ENCODE results near the gene GPLD1.
A peak's percentile ranks its signal among the peaks of the same experiment; 100 is the strongest.
"Not testable (repeated sequence)": the region's sequence is repeated elsewhere in the genome, so short reads cannot be mapped to it uniquely, and the experiment has no call there.

GPLD1 gene

DNA sequence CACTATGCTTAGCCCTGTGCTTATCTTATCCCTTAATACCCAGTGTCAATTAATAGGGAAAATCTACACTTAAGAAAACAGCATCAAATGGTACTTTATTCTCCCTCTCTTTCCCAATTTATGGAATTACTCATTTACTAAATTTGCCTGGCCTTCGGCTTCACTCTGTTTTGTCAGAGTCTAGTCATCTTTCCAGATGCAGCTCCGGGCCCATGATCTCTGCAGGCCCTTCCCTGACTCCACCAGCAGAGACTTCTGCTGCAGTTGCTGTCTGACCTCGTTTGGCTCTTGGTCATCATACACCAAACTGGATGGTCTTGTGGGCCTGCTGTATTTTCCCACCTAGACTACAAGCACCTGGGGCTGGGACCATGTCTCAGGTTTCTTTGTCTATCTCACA lies 59.3 kb downstream of the GPLD1 start:
- no peaks in the 10 kb centered on the region for H3K9me3 Mint-ChIP-seq
- peaks cover 17% of the 10 kb centered on the region for H3K4me1 Mint-ChIP-seq (ENCODE audit: low read depth)
- H3K4me3 Mint-ChIP-seq: no peak overlapping the region
- H3K27ac Mint-ChIP-seq: no peak overlapping the region
- H3K36me3 Mint-ChIP-seq (ENCODE audit: low read depth): peaks cover 11% of the 10 kb centered on the region
- intact Hi-C loops (cut with micrococcal nuclease): loop anchor here (5.0 kb wide), 1 partner anchor 262 kb away; no protein-coding TSS in a partner anchor
- H3K27me3 Mint-ChIP-seq: no peaks in the 10 kb centered on the region

DNA sequence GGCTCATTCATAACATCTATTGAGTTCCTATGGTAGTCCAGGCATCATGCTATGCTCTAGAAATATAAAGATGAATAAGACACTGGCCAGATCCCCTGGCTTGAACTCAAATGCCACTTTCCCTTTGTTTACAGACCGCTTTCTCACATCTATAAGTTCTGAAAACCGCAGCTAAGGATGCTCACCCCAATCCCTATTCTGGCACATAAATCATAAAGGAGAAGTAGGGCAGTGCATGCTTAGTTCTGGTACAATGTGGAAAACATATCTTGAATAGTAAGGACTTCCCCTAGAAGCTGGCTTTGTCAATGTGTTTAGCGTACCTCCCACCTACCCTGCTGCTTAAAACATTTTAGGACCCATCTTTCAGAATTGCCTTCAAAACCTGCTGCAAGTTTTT lies 60.2 kb downstream of the GPLD1 start:
- Mint-ChIP-seq H3K4me1 (ENCODE audit: low read depth) (peaks cover 17% of the 10 kb centered on the region), H3K27me3 (no peaks in the 10 kb centered on the region), H3K4me3 (no peak overlapping the region), H3K27ac (no peak overlapping the region), H3K36me3 (ENCODE audit: low read depth) (peaks cover 21% of the 10 kb centered on the region), H3K9me3 (no peaks in the 10 kb centered on the region)
- intact Hi-C loops (cut with micrococcal nuclease): no loop called here

DNA sequence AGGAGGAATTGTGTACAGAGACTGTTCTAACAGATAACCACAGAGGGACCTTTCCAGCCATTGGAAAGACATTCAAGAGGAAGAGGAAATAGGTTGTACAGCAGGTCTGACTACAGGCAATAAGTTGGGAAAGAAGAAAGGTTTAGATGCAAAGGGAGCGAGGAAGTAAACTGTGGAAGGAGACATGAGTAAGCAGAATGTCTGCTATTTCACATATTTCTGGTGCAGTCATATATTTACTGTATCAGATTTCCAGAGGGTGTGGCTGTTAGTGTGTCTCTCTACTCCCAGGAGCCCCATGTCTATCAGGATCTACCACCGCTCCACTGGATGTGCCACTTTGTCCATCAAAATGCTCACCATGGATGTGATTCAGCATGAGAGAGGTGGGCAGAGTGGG lies 60.8 kb downstream of the GPLD1 start:
- Mint-ChIP-seq H3K27ac (no peak overlapping the region), H3K9me3 (no peaks in the 10 kb centered on the region), H3K36me3 (ENCODE audit: low read depth) (peaks cover 23% of the 10 kb centered on the region), H3K4me3 (no peak overlapping the region), H3K27me3 (no peaks in the 10 kb centered on the region), H3K4me1 (ENCODE audit: low read depth) (peaks cover 17% of the 10 kb centered on the region)
- intact Hi-C loops (cut with micrococcal nuclease): no loop called here

DNA sequence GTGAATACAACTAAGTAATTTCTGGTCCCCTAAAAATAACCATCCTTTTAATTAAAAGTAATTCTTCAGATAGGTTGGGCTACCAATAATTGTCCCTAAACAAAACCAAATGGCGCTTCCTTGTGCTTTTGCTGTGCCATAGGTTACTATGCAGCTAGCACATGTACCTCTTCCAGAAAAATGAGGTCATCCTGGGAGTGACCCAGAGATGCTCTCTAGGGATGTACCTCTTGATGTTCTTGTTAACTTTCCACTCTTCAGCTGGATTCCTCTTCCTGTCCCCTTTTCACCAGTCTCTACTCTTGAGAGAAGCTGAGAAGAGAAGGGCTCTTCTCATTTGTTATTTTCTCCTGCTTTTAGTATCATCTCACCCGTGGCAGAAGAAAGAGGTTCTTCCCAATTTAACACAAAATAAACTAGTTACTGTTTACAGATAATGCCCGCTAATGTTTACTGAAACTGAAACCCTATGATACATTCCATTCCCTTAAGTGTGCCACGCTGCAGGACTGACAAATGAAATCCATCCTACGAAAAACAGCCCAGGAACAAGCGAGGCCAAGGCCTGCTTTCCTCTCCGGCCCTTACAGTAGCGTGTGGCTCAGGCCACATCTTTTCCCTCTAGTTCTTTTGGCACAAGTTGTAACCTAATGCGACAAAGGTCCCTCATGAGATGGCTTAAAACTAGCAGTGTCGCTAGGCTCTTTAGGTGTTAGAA lies 62.5 kb downstream of the GPLD1 start:
- Mint-ChIP-seq H3K36me3 (ENCODE audit: low read depth) (peaks cover 37% of the 10 kb centered on the region), H3K4me3 (no peak overlapping the region), H3K4me1 (ENCODE audit: low read depth) (peaks cover 17% of the 10 kb centered on the region), H3K27me3 (no peaks in the 10 kb centered on the region), H3K9me3 (no peaks in the 10 kb centered on the region), H3K27ac (no peak overlapping the region)
- intact Hi-C loops (cut with micrococcal nuclease): no loop called here

DNA sequence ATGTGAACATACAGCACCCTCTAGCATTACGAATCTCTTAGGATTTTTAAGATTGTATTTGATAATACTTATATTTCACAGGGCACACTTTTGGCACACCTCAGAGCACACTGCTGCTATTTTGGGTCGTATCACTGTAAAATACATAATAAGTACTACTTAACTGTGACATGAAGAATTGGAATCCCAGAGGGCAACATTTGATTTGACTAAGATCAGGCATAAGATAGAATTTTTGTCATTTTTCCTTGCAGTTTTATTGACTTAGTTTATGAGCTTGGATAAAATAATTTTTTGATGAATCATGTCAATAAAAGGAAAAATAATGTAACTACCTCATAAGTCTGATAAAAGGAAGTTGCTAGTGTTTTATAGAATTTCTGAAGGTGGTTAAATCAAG lies 64.3 kb downstream of the GPLD1 start:
- Mint-ChIP-seq H3K36me3 (ENCODE audit: low read depth) (peaks cover 55% of the 10 kb centered on the region), H3K27me3 (no peaks in the 10 kb centered on the region), H3K9me3 (no peaks in the 10 kb centered on the region), H3K4me3 (no peak overlapping the region), H3K4me1 (ENCODE audit: low read depth) (peaks cover 24% of the 10 kb centered on the region), H3K27ac (no peak overlapping the region)
- intact Hi-C loops (cut with micrococcal nuclease): no loop called here

DNA sequence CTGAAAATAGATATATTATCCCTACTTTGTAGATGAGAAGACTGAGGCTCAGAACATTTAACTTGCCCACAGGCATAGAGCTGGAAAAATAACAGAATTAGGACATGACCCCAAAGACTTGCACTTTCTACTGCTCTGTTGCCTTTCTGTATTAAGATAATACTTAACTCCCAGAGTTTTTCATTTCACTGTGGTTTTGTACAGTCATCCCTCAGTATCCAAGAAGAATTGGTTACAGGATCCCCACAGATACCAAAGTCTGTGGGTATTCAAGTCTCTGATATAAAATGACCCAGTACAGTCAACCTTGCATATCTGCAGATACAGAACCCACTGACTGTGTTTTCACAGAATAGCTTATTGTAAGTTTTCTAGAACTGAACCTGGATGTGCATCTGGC lies 69.9 kb downstream of the GPLD1 start:
- Mint-ChIP-seq H3K4me1 (ENCODE audit: low read depth) (peaks cover 10% of the 10 kb centered on the region), H3K4me3 (no peak overlapping the region), H3K9me3 (no peaks in the 10 kb centered on the region), H3K36me3 (ENCODE audit: low read depth) (peaks cover 89% of the 10 kb centered on the region), H3K27me3 (no peaks in the 10 kb centered on the region), H3K27ac (no peak overlapping the region)
- intact Hi-C loops (cut with micrococcal nuclease): no loop called here

DNA sequence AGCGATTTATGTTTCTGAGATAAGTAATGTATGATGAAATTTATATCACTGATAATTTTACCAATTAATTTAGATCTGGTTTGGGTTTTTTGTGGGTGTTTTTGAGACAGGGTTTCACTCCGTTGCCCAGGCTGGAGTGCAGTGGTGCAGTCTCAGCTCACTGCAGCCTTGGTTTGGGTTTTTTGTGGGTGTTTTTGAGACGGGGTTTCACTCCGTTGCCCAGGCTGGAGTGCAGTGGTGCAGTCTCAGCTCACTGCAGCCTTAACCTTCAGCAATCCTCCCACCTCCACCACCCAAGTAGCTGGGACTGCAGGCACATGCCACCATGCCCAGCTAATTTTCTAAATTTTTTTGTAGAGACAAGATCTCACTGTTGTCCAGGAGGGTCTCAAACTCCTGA lies 73.6 kb downstream of the GPLD1 start:
- Mint-ChIP-seq H3K4me3 (no peak overlapping the region), H3K4me1 (ENCODE audit: low read depth) (peaks cover 9% of the 10 kb centered on the region), H3K27ac (no peak overlapping the region), H3K36me3 (ENCODE audit: low read depth) (peaks cover 82% of the 10 kb centered on the region), H3K27me3 (no peaks in the 10 kb centered on the region), H3K9me3 (no peaks in the 10 kb centered on the region)
- intact Hi-C loops (cut with micrococcal nuclease): no loop called here

DNA sequence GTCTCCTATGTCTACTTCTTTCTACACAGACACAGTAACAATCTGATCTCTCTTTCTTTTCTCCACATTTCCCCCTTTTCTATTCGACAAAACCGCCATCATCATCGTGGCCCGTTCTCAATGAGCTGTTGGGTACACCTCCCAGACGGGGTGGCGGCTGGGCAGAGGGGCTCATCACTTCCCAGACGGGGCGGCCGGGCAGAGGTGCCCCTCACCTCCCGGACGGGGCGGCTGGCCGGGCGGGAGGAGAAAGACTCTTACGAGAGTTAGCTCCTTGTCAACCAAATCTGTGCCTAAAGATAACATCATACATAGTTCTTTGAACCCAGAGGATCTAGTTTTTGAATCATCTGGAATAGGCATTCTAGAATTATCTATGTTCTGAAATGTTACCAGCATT lies 74.8 kb downstream of the GPLD1 start:
- H3K4me3 Mint-ChIP-seq; H3K9me3 Mint-ChIP-seq; H3K4me1 Mint-ChIP-seq (ENCODE audit: low read depth); intact Hi-C loops (cut with micrococcal nuclease); H3K27me3 Mint-ChIP-seq; H3K27ac Mint-ChIP-seq: not testable (repeated sequence)
- peaks cover 79% of the 10 kb centered on the region for H3K36me3 Mint-ChIP-seq (ENCODE audit: low read depth)

DNA sequence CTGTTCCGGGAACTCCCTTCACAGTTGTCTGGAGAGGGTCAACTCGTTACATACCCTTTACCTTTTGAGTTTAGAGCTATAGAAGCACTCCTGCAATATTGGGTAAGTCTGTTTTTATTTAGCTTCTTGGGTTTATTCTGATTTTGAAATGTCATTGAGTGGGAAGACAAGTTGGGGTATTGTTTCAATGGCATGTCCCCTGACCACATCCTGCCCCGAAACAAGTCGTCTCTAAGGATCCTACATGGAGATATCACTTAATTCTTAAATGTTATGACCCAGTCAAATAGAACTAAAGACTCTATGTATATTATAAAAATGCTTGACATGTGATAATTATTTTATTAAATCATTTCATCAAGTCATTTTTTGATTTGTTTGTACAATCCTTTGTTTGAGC lies 77.1 kb downstream of the GPLD1 start:
- H3K4me1 Mint-ChIP-seq (ENCODE audit: low read depth): no peaks in the 10 kb centered on the region
- H3K36me3 Mint-ChIP-seq (ENCODE audit: low read depth): peaks cover 67% of the 10 kb centered on the region
- H3K9me3 Mint-ChIP-seq: no peaks in the 10 kb centered on the region
- no peak overlapping the region for H3K27ac Mint-ChIP-seq
- no peak overlapping the region for H3K4me3 Mint-ChIP-seq
- intact Hi-C loops (cut with micrococcal nuclease): no loop called here
- no peaks in the 10 kb centered on the region for H3K27me3 Mint-ChIP-seq

DNA sequence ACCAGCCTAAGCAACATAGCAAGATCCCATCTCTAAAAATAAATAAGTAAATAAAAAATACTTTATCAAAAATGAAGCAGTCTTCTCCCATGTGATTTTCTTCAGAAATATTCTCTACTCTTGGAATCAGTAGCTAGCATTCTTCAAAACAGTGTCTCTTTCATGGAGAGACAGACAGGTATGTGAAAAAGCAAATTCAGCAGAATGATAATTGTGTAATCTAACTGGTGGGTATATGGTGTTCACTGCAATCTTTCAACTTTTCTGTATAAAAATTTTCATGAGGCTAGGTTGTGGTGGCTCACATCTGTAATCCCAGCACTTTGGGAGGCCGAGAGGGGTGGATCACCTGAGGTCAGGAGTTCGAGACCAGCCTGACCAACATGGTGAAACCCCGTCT lies 78.8 kb downstream of the GPLD1 start:
- H3K36me3 Mint-ChIP-seq (ENCODE audit: low read depth): peaks cover 66% of the 10 kb centered on the region
- intact Hi-C loops (cut with micrococcal nuclease): no loop called here

DNA sequence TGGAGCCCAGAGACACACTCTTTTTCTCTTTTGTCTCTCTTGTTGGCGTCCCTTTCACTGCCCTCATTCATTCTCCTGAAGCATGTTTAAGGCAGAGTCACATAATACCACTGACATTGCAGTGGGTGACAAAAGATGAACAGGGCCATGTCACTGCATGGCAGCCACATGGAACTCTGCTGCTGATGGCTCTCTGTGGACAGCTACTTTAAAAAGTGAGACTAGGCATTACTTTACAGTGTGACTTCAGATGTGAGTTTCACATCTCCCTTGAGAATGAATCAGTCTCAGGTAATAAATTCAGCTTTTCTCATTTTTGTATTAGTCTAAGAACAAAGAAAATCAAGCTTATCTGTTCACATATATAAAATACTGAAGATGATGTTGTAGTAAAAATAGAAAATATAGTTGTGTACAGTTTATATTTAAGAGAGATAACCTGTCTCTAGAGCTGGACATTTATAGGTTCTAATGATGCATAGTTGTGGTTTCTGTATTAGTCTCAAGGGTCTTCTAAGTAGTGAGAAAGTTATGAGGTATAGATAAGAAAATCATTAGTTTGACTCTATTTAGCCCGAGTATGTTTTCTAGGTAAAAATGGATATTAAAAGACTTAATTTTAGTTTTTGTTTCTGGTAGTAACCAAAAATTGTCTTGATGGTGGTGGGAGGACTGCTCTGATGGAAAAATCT lies 80.5 kb downstream of the GPLD1 start:
- Mint-ChIP-seq H3K4me3 (no peak overlapping the region), H3K9me3 (no peaks in the 10 kb centered on the region), H3K27ac (no peak overlapping the region), H3K27me3 (no peaks in the 10 kb centered on the region), H3K36me3 (ENCODE audit: low read depth) (peaks cover 58% of the 10 kb centered on the region), H3K4me1 (ENCODE audit: low read depth) (peaks cover 2% of the 10 kb centered on the region)
- intact Hi-C loops (cut with micrococcal nuclease): no loop called here

More for the DNA sequence above, 78.8 kb downstream of the GPLD1 start:
- Mint-ChIP-seq H3K9me3 (no peaks in the 10 kb centered on the region), H3K27me3 (no peaks in the 10 kb centered on the region), H3K4me3 (no peak overlapping the region), H3K27ac (no peak overlapping the region), H3K4me1 (ENCODE audit: low read depth) (no peaks in the 10 kb centered on the region)

DNA sequence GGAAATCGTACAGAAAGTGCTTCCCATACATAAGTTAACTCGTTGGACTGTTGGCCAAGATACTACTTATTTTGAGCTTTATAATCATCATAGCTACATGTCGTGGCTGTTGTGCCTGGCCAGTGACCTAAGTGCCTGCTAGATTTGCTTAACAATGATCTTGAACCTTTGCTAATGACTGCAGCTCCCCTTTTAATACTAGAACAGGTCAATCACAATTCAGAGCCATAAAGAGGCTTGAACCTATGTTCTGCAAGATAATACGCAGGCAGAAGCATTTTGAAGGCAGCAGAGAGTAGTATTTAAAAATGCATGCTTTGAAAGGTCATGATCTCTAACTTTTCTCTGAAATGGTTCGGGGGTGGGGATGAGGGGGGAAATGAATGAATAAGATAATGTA lies 84.1 kb downstream of the GPLD1 start:
- no peaks in the 10 kb centered on the region for H3K9me3 Mint-ChIP-seq
- H3K4me3 Mint-ChIP-seq: no peak overlapping the region
- peaks cover 8% of the 10 kb centered on the region for H3K27me3 Mint-ChIP-seq
- peaks cover 42% of the 10 kb centered on the region for H3K36me3 Mint-ChIP-seq (ENCODE audit: low read depth)
- H3K27ac Mint-ChIP-seq: no peak overlapping the region
- intact Hi-C loops (cut with micrococcal nuclease): no loop called here
- peaks cover 16% of the 10 kb centered on the region for H3K4me1 Mint-ChIP-seq (ENCODE audit: low read depth)

DNA sequence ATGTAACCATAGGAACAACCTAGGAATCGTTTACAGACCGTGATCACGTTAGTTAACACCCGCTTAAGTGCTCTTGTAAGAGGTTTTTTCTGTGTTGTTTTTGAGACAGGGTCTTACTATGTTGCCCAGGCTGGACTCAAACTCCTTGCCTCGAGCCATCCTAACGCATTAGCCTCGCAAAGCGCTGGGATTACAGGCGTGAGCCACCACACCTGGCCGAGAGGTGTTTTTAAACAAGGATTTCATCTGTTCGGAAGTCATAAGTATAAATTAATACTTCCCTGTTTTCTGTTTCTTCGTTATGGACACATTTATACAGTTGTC lies 85.9 kb downstream of the GPLD1 start:
- Mint-ChIP-seq H3K27ac (peak overlapping the region; percentile 80), H3K36me3 (ENCODE audit: low read depth) (peaks cover 29% of the 10 kb centered on the region), H3K9me3 (no peaks in the 10 kb centered on the region), H3K4me1 (ENCODE audit: low read depth) (peaks cover 16% of the 10 kb centered on the region), H3K27me3 (peaks cover 17% of the 10 kb centered on the region), H3K4me3 (peak overlapping the region; percentile 99)
- intact Hi-C loops (cut with micrococcal nuclease): no loop called here

DNA sequence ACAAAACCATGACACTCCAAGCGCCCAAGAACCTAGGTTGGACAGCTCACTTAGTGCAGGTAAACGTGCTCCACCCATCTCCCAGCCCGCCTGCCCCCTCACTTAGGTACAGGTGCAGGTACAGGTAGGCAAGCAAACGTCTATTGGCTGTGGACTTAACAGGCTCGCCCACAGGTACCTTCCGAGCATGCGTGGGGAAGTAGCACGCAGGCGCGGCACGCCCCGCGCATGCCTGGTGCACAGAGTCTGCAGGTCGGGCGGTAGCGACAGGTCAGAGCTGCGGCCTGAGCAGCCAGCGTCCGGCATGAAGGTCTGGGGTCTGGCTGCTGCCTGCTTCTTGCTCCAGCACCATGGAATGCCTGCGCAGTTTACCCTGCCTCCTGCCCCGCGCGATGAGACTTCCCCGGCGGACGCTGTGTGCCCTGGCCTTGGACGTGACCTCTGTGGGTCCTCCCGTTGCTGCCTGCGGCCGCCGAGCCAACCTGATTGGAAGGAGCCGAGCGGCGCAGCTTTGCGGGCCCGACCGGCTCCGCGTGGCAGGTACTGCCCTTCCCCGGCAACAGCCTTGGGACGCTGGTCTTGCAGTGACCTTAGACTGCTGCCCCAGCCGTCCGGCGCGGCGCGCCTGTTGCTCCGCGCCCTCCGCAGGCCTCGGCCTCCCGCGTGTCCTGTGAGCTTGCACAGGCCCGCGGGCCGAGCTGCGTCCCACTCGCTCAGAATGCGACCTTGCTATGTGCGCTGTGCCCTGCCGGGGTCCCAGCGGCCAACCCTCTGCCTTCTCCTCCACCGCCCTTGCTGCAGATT lies 86.5 kb downstream of the GPLD1 start, which contains the start of gene MRS2:
Gene MRS2 (plus strand): TSS at position 240 of the 804 bp plus-strand sequence. CDS start 111 bp downstream, at position 351.
- H3K4me3 Mint-ChIP-seq: peak within 1 kb of the TSS; percentile 99
- intact Hi-C loops (cut with micrococcal nuclease): no loop called here
- peaks cover 27% of the 10 kb centered on the region for H3K36me3 Mint-ChIP-seq (ENCODE audit: low read depth)
- H3K27me3 Mint-ChIP-seq: peaks cover 17% of the 10 kb centered on the region
- H3K27ac Mint-ChIP-seq: peak within 1 kb of the TSS; percentile 80
- peaks cover 16% of the 10 kb centered on the region for H3K4me1 Mint-ChIP-seq (ENCODE audit: low read depth)
- H3K9me3 Mint-ChIP-seq: no peaks in the 10 kb centered on the region
